ENCODE measurements around the gene SLC12A8.

SLC12A8 gene

GRCh38 chr3:125110876-125111480 lies 101.6 kb downstream of the SLC12A8 start:
- no peak overlapping the region for H3K4me3 ChIP-seq (replicated peaks; ENCODE audit: low read depth, low read length)
- no peak for DNase-seq (ENCODE audit: extremely low read depth, low read depth)
- TF ChIP-seq CTCF (IDR thresholded peaks at IDR 0.05; ENCODE audit: low read depth, low read length, missing control alignments) = no peak

- peak; percentile 89 for DNase-seq (ENCODE audit: extremely low read depth, low read depth)
- no peak overlapping the region for H3K4me3 ChIP-seq (replicated peaks; ENCODE audit: low read depth, low read length)
- TF ChIP-seq CTCF (IDR thresholded peaks at IDR 0.05; ENCODE audit: low read depth, low read length, missing control alignments) = no peak
These were observed 102.3 kb downstream of the SLC12A8 start for GRCh38 chr3:125110016-125110875.

- no peak overlapping the region for H3K4me3 ChIP-seq (replicated peaks; ENCODE audit: low read depth, low read length)
- TF ChIP-seq CTCF (IDR thresholded peaks at IDR 0.05; ENCODE audit: low read depth, low read length, missing control alignments) = no peak
- no peak for DNase-seq (ENCODE audit: extremely low read depth, low read depth)
These were observed 103.0 kb downstream of the SLC12A8 start for GRCh38 chr3:125109536-125109925.

GRCh38 chr3:125108833-125109535 lies 103.6 kb downstream of the SLC12A8 start:
- no peak for DNase-seq (ENCODE audit: extremely low read depth, low read depth)
- no peak overlapping the region for H3K4me3 ChIP-seq (replicated peaks; ENCODE audit: low read depth, low read length)
- no peak for TF ChIP-seq CTCF (IDR thresholded peaks at IDR 0.05; ENCODE audit: low read depth, low read length, missing control alignments)

GRCh38 chr3:125107861-125108567 lies 104.5 kb downstream of the SLC12A8 start:
- no peak for DNase-seq (ENCODE audit: extremely low read depth, low read depth)
- H3K4me3 ChIP-seq (replicated peaks; ENCODE audit: low read depth, low read length) = no peak overlapping the region
- no peak for TF ChIP-seq CTCF (IDR thresholded peaks at IDR 0.05; ENCODE audit: low read depth, low read length, missing control alignments)

- no peak for DNase-seq (ENCODE audit: extremely low read depth, low read depth)
- H3K4me3 ChIP-seq (replicated peaks; ENCODE audit: low read depth, low read length) = no peak overlapping the region
- TF ChIP-seq CTCF (IDR thresholded peaks at IDR 0.05; ENCODE audit: low read depth, low read length, missing control alignments) = no peak
These were observed 105.2 kb downstream of the SLC12A8 start for GRCh38 chr3:125107363-125107762.
